Stimulated activated effector memory CD8-positive, alpha-beta T cell treated with anti-CD3 and anti-CD28 coated beads, Interleukin-12 subunit alpha, Interleukin-12 subunit beta, amount 100 ng/mL, for 72 hours (primary cell): ENCODE measurements around the gene KIF5C.
A peak's percentile ranks its signal among the peaks of the same experiment; 100 is the strongest.

Experiments used
- ATAC-seq: fragments of 150-1000 bp; cut with Tn5 transposase; 2 replicates; pipeline ENCODE4 v1.10.0; 2021
- DNase-seq, 2 donors: peaks; one replicate each; pipeline ENCODE4 v3.0.0; 2021 to 2022; ENCODE audit warnings: low spot score in 2 of 2
- H3K27ac Mint-ChIP-seq: one replicate; pipeline ENCODE4 v1.8.0; 2022; ENCODE audit warnings: mild to moderate bottlenecking, mixed read lengths
- H3K36me3 Mint-ChIP-seq: one replicate; pipeline ENCODE4 v1.8.0; 2022; ENCODE audit warnings: mild to moderate bottlenecking, mixed read lengths
- H3K4me1 Mint-ChIP-seq: one replicate; pipeline ENCODE4 v1.8.0; 2022; ENCODE audit warnings: mixed read lengths
- H3K4me3 Mint-ChIP-seq: one replicate; pipeline ENCODE4 v1.8.0; 2022; ENCODE audit warnings: mild to moderate bottlenecking, mixed read lengths
- H3K9me3 Mint-ChIP-seq: one replicate; pipeline ENCODE4 v1.8.0; 2022; ENCODE audit warnings: mixed read lengths

KIF5C gene

GRCh38 chr2:148996805-148997204, 121.8 kb downstream of the KIF5C start:
- Mint-ChIP-seq H3K9me3 (no peaks in the 10 kb centered on the region), H3K4me1 (peaks cover 12% of the 10 kb centered on the region), H3K27ac (no peak overlapping the region), H3K4me3 (no peak overlapping the region), H3K36me3 (peaks cover 60% of the 10 kb centered on the region)
- no peak for ATAC-seq
- DNase-seq, result no peak

GRCh38 chr2:148998165-148998830, 123.3 kb downstream of the KIF5C start:
- H3K4me1 Mint-ChIP-seq, result peaks cover 12% of the 10 kb centered on the region
- H3K4me3 Mint-ChIP-seq, result no peak overlapping the region
- no peak for ATAC-seq
- DNase-seq, result no peak
- H3K36me3 Mint-ChIP-seq, result peaks cover 71% of the 10 kb centered on the region
- peak overlapping the region; percentile 69 for H3K27ac Mint-ChIP-seq
- H3K9me3 Mint-ChIP-seq, result no peaks in the 10 kb centered on the region

- peaks cover 12% of the 10 kb centered on the region for H3K4me1 Mint-ChIP-seq
- no peak overlapping the region for H3K27ac Mint-ChIP-seq
- H3K36me3 Mint-ChIP-seq, result peaks cover 73% of the 10 kb centered on the region
- DNase-seq, result no peak
- no peak for ATAC-seq
- no peaks in the 10 kb centered on the region for H3K9me3 Mint-ChIP-seq
- H3K4me3 Mint-ChIP-seq, result no peak overlapping the region
Observed at GRCh38 chr2:148998831-148999200, 123.8 kb downstream of the KIF5C start.

GRCh38 chr2:148999451-148999921, 124.5 kb downstream of the KIF5C start:
- no peak overlapping the region for H3K27ac Mint-ChIP-seq

GRCh38 chr2:149000158-149000938, 125.3 kb downstream of the KIF5C start:
- peaks cover 12% of the 10 kb centered on the region for H3K4me1 Mint-ChIP-seq
- H3K36me3 Mint-ChIP-seq, result peaks cover 65% of the 10 kb centered on the region
- DNase-seq, result no peak
- H3K4me3 Mint-ChIP-seq, result no peak overlapping the region
- H3K27ac Mint-ChIP-seq, result peak overlapping the region; percentile 65
- H3K9me3 Mint-ChIP-seq, result no peaks in the 10 kb centered on the region
- peak; percentile 52 for ATAC-seq

More at GRCh38 chr2:148999451-148999921, 124.5 kb downstream of the KIF5C start:
- peaks cover 12% of the 10 kb centered on the region for H3K4me1 Mint-ChIP-seq
- peaks cover 68% of the 10 kb centered on the region for H3K36me3 Mint-ChIP-seq
- DNase-seq, result no peak
- no peaks in the 10 kb centered on the region for H3K9me3 Mint-ChIP-seq
- ATAC-seq, result no peak
- H3K4me3 Mint-ChIP-seq, result no peak overlapping the region

GRCh38 chr2:149001496-149001895, 126.5 kb downstream of the KIF5C start:
- peaks cover 12% of the 10 kb centered on the region for H3K4me1 Mint-ChIP-seq
- DNase-seq, result no peak
- ATAC-seq, result no peak
- peak overlapping the region; percentile 65 for H3K27ac Mint-ChIP-seq
- no peaks in the 10 kb centered on the region for H3K9me3 Mint-ChIP-seq
- peaks cover 55% of the 10 kb centered on the region for H3K36me3 Mint-ChIP-seq
- no peak overlapping the region for H3K4me3 Mint-ChIP-seq

- H3K9me3 Mint-ChIP-seq, result no peaks in the 10 kb centered on the region
- H3K4me1 Mint-ChIP-seq, result peaks cover 12% of the 10 kb centered on the region
- no peak for DNase-seq
- no peak overlapping the region for H3K4me3 Mint-ChIP-seq
- peaks cover 47% of the 10 kb centered on the region for H3K36me3 Mint-ChIP-seq
- H3K27ac Mint-ChIP-seq, result no peak overlapping the region
- ATAC-seq, result no peak
Observed at GRCh38 chr2:149002378-149002890, 127.4 kb downstream of the KIF5C start.

- no peak for ATAC-seq
- no peak for DNase-seq
- peaks cover 41% of the 10 kb centered on the region for H3K36me3 Mint-ChIP-seq
- H3K4me3 Mint-ChIP-seq, result no peak overlapping the region
- peaks cover 12% of the 10 kb centered on the region for H3K4me1 Mint-ChIP-seq
- H3K27ac Mint-ChIP-seq, result no peak overlapping the region
- H3K9me3 Mint-ChIP-seq, result no peaks in the 10 kb centered on the region
Observed at GRCh38 chr2:149002891-149003740, 128.1 kb downstream of the KIF5C start.

- H3K4me1 Mint-ChIP-seq, result peaks cover 12% of the 10 kb centered on the region
- no peaks in the 10 kb centered on the region for H3K9me3 Mint-ChIP-seq
- no peak overlapping the region for H3K4me3 Mint-ChIP-seq
- H3K27ac Mint-ChIP-seq, result no peak overlapping the region
- peaks cover 46% of the 10 kb centered on the region for H3K36me3 Mint-ChIP-seq
- no peak for DNase-seq
- ATAC-seq, result no peak
Observed at GRCh38 chr2:149004836-149005235, 129.8 kb downstream of the KIF5C start.

GRCh38 chr2:149005471-149006077, 130.5 kb downstream of the KIF5C start:
- H3K4me1 Mint-ChIP-seq, result peaks cover 6% of the 10 kb centered on the region
- ATAC-seq, result no peak
- H3K36me3 Mint-ChIP-seq, result peaks cover 46% of the 10 kb centered on the region
- no peaks in the 10 kb centered on the region for H3K9me3 Mint-ChIP-seq
- H3K27ac Mint-ChIP-seq, result no peak overlapping the region
- H3K4me3 Mint-ChIP-seq, result no peak overlapping the region
- DNase-seq, result no peak

- ATAC-seq (no peak), DNase-seq (no peak)
- Mint-ChIP-seq H3K4me3 (no peak overlapping the region), H3K9me3 (no peaks in the 10 kb centered on the region), H3K27ac (no peak overlapping the region), H3K36me3 (peaks cover 43% of the 10 kb centered on the region), H3K4me1 (no peaks in the 10 kb centered on the region)
Observed at GRCh38 chr2:149006883-149007543, 132.0 kb downstream of the KIF5C start.

GRCh38 chr2:149008381-149008780, 133.4 kb downstream of the KIF5C start:
- Mint-ChIP-seq H3K36me3 (peaks cover 36% of the 10 kb centered on the region), H3K4me3 (no peak overlapping the region), H3K9me3 (no peaks in the 10 kb centered on the region), H3K27ac (no peak overlapping the region), H3K4me1 (no peaks in the 10 kb centered on the region)
- ATAC-seq (no peak), DNase-seq (no peak)

GRCh38 chr2:149009576-149010461, 134.8 kb downstream of the KIF5C start:
- H3K27ac Mint-ChIP-seq, result no peak overlapping the region

GRCh38 chr2:149012545-149012944, 137.5 kb downstream of the KIF5C start:
- Mint-ChIP-seq H3K27ac (no peak overlapping the region), H3K4me3 (no peak overlapping the region), H3K9me3 (no peaks in the 10 kb centered on the region), H3K36me3 (peaks cover 34% of the 10 kb centered on the region), H3K4me1 (peaks cover 11% of the 10 kb centered on the region)
- no peak for DNase-seq
- no peak for ATAC-seq

More at GRCh38 chr2:149009576-149010461, 134.8 kb downstream of the KIF5C start:
- no peak for ATAC-seq
- peaks cover 34% of the 10 kb centered on the region for H3K36me3 Mint-ChIP-seq
- H3K4me3 Mint-ChIP-seq, result no peak overlapping the region
- H3K4me1 Mint-ChIP-seq, result no peaks in the 10 kb centered on the region
- DNase-seq, result no peak
- H3K9me3 Mint-ChIP-seq, result no peaks in the 10 kb centered on the region
